Muscle of arm (tissue), 12 donors: Measurements from ENCODE around the gene OBP2B. TPM values are rescaled to one million over a fixed set of nuclear protein-coding genes. Genes with fewer than 3 reads are reported as not detected.

Experiments used
- DNase-seq: peaks from one replicate; pipeline ENCODE4 v3.0.0-alpha.2; 2013
- polyA plus RNA-seq, 12 donors: library from polyadenylated mRNA; unstranded; fragments of 120-200 nt; gene quantifications; one replicate each; pipeline ENCODE4 v1.2.1, GENCODE V29; 2013; ENCODE audit not compliant: insufficient read length in 12 of 12

The OBP2B gene
- polyA plus RNA-seq, 12 donors: 0.17 TPM; not detected in 11

DNA sequence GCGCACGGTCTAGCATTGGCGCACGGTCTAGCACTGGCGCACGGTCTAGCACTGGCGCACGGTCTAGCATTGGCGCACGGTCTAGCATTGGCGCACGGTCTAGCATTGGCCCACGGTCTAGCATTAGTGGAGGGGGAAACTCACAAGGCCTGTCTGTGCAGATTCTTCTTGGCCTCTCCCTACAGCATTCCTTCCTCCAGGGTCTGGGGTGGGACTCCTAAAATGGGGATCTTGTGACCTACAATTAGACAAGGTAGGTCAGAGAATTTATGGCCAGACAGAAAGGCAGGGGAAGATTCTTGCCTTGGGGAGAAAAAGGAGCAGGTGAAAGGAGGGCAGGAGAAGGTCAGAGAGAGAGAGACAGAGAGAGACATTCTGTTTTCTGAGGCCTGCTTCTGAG is 39.9 kb downstream of the OBP2B start:
- DNase-seq: no peak

DNA sequence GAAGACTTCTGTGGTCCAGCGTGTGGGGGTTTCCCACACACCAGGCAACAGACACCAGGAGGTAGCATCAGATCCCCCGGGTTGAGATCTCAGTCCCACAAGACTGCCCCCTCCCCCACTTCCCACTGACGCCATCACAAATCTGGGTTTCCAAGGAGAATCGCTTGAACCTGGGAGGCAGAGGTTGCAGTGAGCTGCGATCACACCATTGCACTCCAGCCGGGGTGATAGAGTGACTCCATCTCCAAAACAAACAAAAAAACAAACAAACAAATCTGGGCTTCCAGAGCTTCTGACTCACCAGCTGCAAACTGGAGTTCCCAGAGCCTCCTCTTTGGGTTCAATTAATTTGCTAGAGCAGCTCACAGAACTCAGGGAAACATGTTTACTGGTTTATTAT is 40.6 kb downstream of the OBP2B start:
- DNase-seq: no peak

DNA sequence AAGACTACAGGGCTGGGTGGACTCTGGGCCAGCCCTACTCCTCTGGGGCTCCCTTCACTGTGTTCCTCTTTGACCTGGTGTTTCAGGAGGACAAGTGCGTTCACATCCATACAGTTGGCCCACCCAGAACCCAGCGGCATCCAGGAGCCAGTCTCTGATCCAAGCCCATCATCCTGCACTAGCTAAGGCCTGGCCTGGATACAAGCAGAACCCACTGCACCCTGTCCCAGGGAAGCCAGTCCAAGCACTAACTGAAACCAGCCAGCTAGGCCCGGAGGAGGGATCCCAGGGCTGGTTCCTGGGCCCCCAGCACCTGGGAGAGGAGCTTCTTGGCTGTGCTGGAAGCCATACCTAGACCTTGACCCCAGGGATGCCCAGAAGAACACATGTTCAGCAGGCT is 41.3 kb downstream of the OBP2B start:
- DNase-seq: no peak

DNA sequence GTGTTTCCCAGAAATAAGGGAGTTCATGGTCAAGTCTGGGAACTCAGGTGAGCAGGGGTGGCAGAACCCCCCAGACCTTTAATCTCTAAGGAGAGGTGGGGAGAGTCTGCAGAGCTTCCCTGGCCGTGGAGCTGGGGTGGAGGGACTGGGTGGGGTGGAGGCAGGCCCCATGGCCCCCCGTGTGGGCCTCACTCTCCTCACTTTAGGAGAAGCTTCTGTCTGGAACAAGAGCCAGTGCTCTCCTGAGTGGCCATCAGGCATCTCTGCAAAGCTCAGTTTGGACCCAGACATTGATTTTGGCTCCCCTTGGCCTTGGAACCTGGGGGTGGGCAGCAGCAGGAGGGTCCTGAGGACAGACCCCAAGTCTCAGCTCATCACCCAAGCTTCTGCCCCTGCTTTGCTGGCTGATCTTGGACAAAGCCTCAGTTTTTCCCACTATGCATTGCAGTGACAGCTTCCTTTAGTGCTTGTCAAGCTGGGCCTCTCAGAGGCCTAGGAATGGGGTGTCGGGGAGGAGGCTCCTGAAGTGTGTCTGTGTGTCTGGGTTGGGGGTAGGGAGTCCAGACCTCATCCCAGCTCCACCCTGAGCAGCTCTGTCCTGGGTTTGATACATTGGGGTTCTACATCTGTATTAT is 41.8 kb downstream of the OBP2B start:
- DNase-seq: no peak

DNA sequence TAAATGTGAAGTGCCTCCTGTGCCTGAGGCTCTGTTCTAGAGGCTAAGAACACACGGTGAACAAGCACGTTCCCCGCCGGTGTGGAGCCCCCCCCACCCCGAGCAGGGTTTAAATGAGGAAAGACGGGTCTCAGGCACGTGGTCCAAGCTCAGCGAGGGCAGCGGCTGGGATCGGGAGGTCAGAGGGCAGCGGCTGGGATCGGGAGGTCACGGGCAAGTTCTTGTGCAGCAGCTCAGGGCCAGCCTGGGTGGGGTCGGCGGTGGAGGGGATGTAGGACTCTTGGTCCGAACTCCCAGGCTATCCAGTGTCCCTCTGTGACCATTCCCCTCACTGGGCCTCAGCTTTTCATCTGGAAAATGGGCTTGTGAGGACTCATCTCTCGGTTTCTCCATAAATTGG is 42.7 kb downstream of the OBP2B start:
- no peak for DNase-seq

DNA sequence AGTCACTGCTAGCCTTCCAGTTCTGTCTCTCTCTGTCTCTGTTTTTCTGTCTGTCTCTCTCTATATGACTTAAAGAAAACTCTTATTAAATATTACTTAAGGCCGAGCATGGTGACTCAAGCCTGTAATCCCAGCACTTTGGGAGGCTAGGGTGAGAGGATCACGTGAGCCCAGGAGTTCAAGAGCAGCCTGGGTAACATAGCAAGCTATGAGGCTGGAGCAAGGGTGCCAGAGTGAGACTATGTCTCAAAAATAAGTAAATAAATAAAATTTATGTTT is 43.7 kb downstream of the OBP2B start:
- DNase-seq: no peak

DNA sequence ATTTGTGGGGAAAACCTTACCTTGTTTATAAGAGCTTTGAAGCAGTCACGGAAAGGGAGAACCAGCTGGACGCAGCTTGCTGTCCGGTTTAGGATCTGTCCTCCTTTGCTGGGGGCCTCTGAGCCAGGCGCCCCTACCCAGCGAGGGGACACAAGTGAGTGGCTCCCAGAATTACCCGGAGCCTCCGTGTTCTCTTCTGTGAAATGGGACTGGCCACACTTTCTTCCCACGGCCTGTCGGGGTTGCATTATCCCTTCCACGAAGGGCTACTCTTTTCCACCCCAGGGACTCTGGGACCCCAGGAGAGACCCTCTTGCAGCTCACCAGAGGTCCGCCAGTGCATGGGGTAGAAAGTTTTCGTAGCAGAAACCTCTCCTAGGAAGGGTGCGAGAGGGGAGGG is 44.9 kb downstream of the OBP2B start:
- DNase-seq: no peak

DNA sequence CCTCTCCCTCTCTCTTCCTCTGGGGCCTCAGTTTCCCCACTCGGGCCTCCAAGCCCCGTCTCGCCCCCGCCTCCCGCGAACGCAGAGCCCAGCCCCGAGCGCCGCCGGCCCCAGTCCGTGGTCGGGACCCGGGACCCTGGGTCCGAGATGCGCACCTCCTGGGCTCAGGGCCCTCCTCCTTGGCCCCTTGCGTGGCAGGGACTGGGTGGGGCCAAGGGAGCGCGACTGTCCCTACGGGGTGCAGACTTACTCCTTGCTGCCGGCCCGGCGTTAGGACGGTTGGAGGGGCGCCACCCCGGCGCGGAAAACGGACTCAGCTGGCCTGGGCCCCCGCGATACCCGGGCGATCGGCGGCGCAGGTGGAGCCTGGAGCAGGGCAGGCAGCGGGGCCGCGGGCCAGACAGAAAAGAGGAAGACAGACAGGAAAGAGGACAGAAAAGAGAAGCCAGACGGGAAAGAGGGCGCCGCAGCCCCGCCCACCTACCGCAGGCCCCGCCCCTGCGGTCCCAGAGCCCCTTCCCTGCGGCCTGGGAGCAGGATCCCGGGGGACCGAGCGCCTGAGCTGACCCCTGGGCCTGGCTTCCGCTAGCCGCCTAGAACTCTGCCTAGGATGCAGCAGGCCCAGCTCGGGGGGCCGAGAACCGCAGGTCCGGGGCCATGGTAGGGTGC is 45.4 kb downstream of the OBP2B start, which contains the start of gene GBGT1:
Gene GBGT1 (minus strand): TSS at position 411 of the 669 bp plus-strand sequence. CDS start 1,502 bp downstream, outside the sequence.
- no peak for DNase-seq

DNA sequence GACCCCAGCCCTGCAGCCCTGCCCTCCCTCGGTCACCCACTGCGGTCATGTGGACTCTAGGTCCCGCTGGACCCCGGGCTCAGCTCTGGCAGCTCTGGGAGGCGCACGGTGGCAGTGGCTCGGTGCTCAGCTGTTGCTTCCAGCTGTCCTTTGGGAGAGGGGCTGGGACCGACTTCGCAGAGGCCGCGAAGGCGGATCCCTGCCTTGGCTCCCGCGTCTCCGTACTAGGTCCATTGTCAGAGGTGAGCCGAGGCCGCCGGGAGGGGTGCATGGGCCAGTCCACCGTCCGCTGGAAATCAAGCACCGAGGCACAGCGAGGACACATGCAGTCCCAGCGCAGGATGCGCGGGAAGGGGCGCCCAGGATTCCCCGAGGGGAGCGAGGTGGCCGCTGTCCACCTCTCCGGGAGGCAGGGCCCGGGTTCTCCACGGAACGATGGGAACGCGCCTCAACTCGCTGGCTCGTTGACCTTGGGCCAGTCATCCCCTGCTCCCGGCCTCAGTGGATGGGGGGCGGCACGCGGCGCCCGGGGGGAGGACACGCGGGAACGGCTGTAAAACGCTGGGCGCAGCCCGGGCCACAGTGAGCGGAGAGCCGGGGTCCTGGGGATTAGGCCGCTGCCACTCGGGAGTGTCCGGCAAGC is 46.1 kb downstream of the OBP2B start:
- DNase-seq: no peak

DNA sequence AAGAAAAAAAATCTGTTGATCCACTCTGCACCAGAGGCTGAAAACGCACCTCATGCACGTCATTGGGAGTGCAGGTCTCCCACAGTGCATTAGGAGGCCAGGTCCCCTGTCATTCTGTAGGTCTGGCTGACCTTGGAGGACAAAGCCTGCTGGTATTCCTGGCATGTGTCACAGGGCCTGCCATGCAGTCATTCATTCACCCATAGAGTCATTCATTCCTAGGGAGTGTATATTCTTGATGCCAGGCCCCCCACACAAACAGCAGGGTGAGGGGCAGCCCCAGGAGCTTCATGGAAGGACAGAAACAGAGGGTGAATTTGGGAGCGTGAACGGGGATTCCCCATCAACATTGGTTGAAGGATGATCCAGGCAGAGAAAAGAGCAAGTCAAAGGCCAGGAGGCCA is 47.5 kb downstream of the OBP2B start:
- DNase-seq: no peak

DNA sequence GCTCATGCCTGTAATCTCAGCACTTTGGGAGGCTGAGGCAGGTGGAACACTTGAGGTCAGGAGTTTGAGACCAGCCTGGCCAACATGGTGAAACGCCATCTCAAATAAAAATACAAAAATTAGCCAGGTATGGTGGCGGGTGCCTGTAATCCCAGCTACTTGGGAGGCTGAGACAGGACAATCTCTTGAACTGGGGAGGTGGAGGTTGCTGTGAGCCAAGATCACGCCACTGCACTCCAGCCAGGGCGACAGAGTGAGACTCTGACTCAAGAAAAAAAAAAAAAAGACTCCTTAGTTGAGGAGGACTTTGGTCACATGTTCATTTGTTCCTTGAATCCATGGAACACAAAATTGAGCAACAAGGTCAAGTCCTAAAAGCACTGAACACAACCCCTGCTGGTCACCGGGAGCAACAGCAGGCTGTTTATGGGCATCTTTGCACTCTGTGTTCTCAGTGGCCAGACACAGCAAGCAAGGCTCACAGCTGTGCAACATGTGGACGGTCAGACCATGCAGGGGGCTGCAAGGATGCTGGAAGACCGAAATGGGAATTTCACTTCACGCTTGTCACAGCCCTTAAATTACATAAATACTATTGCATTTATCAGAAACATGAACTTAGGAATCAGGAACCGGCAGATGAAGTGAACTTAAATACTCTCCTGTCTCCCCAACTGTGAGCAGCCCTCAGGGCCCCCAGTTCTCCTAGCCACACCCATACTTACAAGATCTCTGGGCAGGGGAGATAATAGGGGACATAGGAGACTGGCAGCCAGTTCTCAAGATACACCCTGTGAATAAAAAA is 48.1 kb downstream of the OBP2B start:
- no peak for DNase-seq

DNA sequence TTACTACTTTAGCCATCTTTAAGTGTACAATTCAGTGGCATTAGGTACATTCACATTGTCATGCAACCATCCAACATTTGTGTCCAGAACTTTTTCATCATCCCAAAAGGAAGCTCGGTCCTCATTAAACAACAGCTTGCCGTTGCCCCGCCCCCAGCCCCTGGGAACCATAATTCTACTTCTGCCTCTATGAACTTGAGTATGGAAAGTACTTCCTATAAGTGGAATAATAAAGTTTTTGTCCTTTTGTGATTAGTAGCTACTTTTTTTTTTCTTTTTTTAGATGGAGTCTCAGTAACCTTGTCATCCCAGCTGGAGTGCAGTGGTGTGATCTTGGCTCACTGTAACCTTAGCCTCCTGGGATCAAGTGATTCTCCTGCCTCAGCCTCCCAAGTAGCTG is 50.4 kb downstream of the OBP2B start:
- DNase-seq: no peak

Other genes starting within 250 kb of the OBP2B start
- gene GFI1B, start 230.6 kb downstream of the OBP2B start, polyA plus RNA-seq: under 1 TPM in 10 of 12 donors, not detected in 2; 0.36 to 0.90 (median 0.50) TPM
- 10 to 100 TPM in 11 of 12 donors, not detected in 1; 40.1 to 63.0 (median 46.0) TPM for gene GTF3C5, start 178.3 kb downstream of the OBP2B start, polyA plus RNA-seq
- 10 to 100 TPM in 1 of 12 donors, 1 to 10 TPM in 9, under 1 TPM in 1, not detected in 1; 0.97 to 20.3 (median 1.7) TPM for gene CEL, start 147.3 kb downstream of the OBP2B start, polyA plus RNA-seq
- 10 to 100 TPM in 11 of 12 donors, not detected in 1; 41.7 to 77.0 (median 51.7) TPM for gene RALGDS, start 88.0 kb downstream of the OBP2B start, polyA plus RNA-seq
- gene GBGT1, start 45.3 kb downstream of the OBP2B start, polyA plus RNA-seq: 1 to 10 TPM in 10 of 12 donors, not detected in 2; 2.9 to 6.2 (median 3.5) TPM
- 10 to 100 TPM in 1 of 12 donors, 1 to 10 TPM in 8, under 1 TPM in 2, not detected in 1; 0.57 to 28.3 (median 2.6) TPM for gene ABO, start 66.0 kb upstream of the OBP2B start, polyA plus RNA-seq
- gene SURF6, start 126.9 kb upstream of the OBP2B start, polyA plus RNA-seq: 10 to 100 TPM in 11 of 12 donors, not detected in 1; 14.3 to 32.6 (median 18.6) TPM
- 10 to 100 TPM in 11 of 12 donors, not detected in 1; 18.8 to 27.5 (median 21.7) TPM for gene MED22, start 138.9 kb upstream of the OBP2B start, polyA plus RNA-seq
- 1,000 to 10,000 TPM in 11 of 12 donors, not detected in 1; 2,000 to 2,688 (median 2,248) TPM for gene RPL7A, start 139.0 kb upstream of the OBP2B start, polyA plus RNA-seq
- 10 to 100 TPM in 11 of 12 donors, not detected in 1; 17.6 to 37.0 (median 29.9) TPM for gene SURF1, start 147.2 kb upstream of the OBP2B start, polyA plus RNA-seq
- 10 to 100 TPM in 7 of 12 donors, 1 to 10 TPM in 3, not detected in 2; 7.6 to 18.1 (median 11.1) TPM for gene SURF2, start 147.3 kb upstream of the OBP2B start, polyA plus RNA-seq
- gene SURF4, start 166.8 kb upstream of the OBP2B start, polyA plus RNA-seq: 100 to 1,000 TPM in 6 of 12 donors, 10 to 100 TPM in 5, not detected in 1; 87.0 to 138 (median 100) TPM
- gene STKLD1, start 167.1 kb upstream of the OBP2B start, polyA plus RNA-seq: 1 to 10 TPM in 8 of 12 donors, under 1 TPM in 2, not detected in 2; 0.82 to 3.0 (median 1.8) TPM
- gene REXO4, start 208.8 kb upstream of the OBP2B start, polyA plus RNA-seq: 10 to 100 TPM in 11 of 12 donors, not detected in 1; 26.6 to 54.5 (median 30.4) TPM
- gene ADAMTS13, start 213.1 kb upstream of the OBP2B start, polyA plus RNA-seq: 1 to 10 TPM in 11 of 12 donors, not detected in 1; 4.2 to 8.4 (median 5.5) TPM